Suppressor macrophage treated with lipopolysaccharide for 1 hour (primary cell): ENCODE results near the gene FABP2.
A peak's percentile ranks its signal among the peaks of the same experiment; 100 is the strongest.
"Not testable (repeated sequence)": the region's sequence is repeated elsewhere in the genome, so short reads cannot be mapped to it uniquely, and the experiment has no call there.

Experiments
- DNase-seq, 3 donors: peaks; one replicate each; pipeline ENCODE4 v3.0.0-alpha.2; 2020 to 2022

Gene FABP2

DNA sequence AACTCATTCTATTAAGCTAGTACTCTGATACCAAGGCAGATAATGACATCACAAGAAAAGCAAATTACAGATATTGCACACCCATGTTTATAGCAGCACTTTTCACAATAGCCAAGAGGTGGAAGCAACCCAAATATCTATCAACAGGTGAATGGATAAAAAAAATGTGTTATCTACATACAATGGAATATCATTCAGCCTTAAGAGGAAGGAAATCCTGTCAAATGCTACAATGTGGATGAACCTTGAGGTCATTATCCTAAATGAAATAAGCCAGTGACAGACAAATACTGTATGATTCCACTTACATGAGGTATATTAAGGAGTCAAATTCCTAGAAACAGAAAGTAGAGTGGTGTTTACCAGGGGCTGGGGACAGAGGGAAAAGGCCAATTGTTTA is 14.3 kb downstream of the FABP2 start:
- no peak for DNase-seq

DNA sequence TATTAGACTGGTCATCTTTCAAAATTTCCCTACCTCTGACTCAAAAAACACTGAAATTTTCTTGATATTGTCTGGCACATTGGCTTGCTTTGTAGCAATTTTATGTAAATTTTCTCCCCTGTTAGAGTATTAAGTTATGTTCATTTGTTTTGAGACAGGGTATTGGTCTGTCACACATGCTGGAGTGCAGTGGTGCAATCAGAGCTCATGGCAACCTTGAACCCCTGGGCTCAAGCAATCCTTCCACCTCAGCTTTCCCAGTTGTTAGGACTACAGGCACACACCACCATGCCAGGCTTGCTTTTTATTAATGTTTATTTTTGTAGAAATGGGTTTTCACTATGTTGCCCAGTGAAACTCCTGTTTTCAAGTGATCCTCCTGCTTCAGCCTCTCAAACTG is 17.5 kb downstream of the FABP2 start:
- no peak for DNase-seq

GRCh38 chr4:119303587-119304305 is 18.2 kb downstream of the FABP2 start:
- no peak for DNase-seq

DNA sequence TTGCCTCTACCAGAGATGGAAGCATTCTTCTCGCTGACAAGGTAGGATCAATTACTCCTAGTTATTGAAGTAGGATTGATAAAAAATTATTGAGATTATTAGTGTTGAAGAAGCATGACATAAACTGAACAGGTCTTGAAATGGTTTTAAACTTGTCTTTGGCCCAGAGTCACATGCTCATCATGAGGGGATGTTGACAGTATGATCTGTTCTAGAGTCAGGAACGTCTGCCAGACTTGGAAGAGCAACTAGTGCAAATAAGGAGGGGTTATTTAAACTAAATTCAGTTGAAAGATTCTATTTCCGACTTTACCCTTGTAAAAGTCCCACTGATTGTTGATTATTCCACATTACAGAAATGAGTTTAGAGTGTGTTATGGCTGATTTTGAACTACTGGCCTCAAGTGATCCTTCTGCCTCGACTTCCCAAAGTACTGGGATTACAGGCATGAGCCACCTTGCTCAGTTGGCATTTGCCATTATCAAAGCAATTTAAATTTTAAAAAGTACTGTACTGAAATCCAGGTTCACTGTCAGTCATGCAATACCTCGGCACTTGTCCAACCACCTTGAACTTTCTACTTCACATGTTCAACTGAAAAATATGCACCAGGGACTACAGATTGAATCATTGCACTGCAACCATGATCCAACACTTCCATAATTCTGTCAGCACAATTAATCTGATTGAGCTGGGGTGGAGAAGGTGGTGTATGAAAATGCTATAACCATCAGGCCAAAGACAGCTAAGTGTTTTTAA is 19.7 kb downstream of the FABP2 start:
- DNase-seq: no peak

- DNase-seq: peak; percentile 96 to 98 (median 98)
Observed at GRCh38 chr4:119300101-119300978, 21.6 kb downstream of the FABP2 start.

DNA sequence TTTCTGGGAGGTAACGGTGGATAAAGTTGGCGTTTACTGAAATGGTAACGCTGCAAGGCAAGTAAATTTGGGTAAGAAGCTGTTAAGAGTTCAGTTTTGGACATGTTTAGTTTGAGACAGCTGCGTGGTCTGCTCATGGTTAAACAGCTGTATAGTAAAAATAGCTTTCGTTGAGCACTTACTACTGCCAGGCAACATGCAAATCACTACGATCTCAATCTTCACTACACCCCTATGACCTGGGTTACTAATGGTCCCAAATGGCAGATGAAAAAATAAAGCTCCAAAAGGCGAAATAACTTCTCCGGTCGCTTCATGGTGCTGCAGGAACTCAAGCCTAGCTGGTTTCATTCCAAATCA is 22.2 kb downstream of the FABP2 start:
- no peak for DNase-seq

DNA sequence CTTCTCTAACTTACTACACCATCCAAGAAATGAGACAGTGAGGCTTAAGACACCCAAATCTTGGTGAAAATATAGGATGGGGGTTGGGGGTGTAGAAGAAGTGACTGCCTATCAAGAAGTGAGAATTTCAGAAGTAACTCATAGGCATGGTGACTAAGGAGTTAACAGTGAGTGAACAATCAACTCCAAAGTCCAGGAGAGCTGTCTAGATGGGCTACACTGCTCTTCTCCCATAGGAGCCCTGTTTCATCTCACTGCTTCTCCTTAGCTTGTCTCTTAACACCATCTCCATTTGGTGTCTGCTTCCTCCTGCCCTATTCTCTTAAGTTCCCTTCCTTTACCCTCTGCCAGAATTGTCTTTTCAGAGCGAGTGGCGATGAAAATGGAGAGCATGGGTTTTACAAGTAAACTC is 22.7 kb downstream of the FABP2 start:
- DNase-seq: peak; percentile 27 to 35 (median 29)

- DNase-seq: no peak
Observed at GRCh38 chr4:119297795-119298194, 24.1 kb downstream of the FABP2 start.

- no peak for DNase-seq
Observed at GRCh38 chr4:119296356-119296755, 25.6 kb downstream of the FABP2 start.

- DNase-seq: no peak
Observed at GRCh38 chr4:119290598-119290997, 31.3 kb downstream of the FABP2 start.

GRCh38 chr4:119289313-119289712 is 32.6 kb downstream of the FABP2 start:
- DNase-seq: no peak

DNA sequence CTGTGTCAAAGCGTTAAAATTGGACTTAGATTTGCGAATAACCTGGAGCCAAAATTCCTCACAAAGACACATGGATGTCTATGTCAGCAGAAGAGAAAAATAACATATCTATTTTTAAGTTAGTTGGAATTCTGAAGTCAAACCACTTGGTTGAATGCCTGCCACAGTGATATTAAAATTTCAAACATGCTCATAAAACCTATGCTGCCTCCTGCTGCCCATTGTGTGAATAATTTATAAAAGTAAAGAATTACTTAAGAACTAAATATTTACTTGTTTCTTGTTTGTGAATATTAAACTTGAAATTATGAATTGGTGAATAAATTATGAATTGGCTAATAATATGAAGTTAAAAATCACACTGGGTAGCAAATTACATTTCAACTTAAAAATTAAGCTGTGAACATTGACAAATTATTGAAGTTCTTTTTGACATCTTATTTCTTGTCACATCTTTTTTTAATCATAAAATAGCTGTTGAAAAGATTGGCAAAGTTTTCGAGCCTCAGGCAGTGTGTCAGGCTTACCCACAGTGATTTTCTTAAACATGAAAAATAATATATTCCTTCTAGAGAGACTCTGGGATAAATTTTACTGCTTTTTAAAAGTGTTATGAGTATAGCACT is 35.4 kb downstream of the FABP2 start:
- peak; percentile 73 to 87 (median 76) for DNase-seq

GRCh38 chr4:119284876-119285780 is 36.8 kb downstream of the FABP2 start:
- DNase-seq: peak in 1 of 3 donors; percentile 21

DNA sequence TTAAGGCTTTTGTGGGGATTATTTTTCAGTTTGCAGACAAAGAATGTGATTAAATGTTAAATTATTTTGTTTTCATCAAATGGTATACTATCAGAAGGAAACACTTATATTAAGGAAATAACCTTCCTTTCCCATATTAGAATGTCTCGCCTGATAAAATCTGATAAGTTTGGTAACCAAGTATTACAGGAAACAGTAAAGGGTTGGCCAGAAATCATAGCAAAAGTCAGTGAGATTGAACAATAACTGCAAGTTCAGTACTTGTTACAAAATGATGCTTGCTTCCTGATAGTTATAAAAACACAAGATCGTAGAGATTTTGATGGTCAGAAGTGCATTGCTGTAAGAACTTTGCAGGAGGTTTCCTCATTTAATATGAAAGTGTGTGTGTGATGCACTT is 40.5 kb downstream of the FABP2 start:
- DNase-seq: no peak

DNA sequence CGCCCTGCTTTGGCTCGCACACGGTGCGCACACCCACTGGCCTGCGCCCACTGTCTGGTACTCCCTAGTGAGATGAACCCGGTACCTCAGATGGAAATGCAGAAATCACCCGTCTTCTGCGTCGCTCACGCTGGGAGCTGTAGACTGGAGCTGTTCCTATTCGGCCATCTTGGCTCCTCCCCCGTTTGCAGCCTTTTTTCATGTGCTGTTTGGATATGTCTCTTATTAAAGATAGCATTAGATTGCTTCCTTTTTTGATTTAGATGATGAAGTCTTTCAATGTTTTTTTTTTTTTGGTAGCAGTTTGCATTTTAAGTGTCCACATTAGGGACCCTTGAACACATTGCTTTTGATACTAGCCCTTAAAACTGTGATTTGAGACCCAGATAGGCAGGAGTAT is 42.0 kb downstream of the FABP2 start:
- DNase-seq: not testable (repeated sequence)

DNA sequence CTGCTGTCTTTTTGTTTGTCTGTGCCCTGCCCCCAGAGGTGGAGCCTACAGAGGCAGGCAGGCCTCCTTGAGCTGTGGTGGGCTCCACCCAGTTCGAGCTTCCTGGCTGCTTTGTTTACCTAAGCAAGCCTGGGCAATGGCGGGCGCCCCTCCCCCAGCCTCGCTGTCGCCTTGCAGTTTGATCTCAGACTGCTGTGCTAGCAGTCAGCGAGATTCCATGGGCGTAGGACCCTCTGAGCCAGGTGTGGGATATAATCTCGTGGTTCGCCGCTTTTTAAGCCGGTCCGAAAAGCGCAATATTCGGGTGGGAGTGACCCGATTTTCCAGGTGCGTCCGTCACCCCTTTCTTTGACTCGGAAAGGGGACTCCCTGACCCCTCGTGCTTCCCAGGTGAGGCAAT is 42.4 kb downstream of the FABP2 start:
- DNase-seq: not testable (repeated sequence)

- no peak for DNase-seq
Observed at GRCh38 chr4:119271361-119272085, 50.4 kb downstream of the FABP2 start.

DNA sequence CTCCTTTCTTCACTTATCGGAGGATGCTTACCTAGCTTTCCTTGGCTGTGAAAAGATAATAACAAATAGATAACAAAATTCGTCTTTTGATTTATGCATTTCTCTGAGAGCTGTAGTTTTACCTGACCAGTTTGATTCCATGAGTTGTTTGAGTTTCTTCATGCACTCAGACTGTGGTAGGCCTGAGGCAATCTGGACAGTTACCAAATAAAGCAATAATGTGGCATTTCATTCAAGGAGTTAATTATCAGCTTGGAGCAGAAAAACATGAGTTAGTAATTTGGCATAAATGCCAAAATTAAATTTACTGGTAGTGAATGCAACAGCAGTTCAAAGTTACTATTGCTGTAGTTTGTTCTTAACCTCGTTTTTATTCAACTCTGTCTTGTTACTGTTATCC is 53.5 kb downstream of the FABP2 start:
- no peak for DNase-seq
